Muscle of arm (tissue), 12 donors: ENCODE measurements around the gene RBMS3. TPM values are rescaled to one million over a fixed set of nuclear protein-coding genes. Genes with fewer than 3 reads are reported as not detected.

Experiments
- DNase-seq: peaks from one replicate; pipeline ENCODE4 v3.0.0-alpha.2; 2013
- polyA plus RNA-seq, 12 donors: library from polyadenylated mRNA; unstranded; fragments of 120-200 nt; gene quantifications; one replicate each; pipeline ENCODE4 v1.2.1, GENCODE V29; 2013; ENCODE audit not compliant: insufficient read length in 12 of 12

The RBMS3 gene
- polyA plus RNA-seq, 12 donors = 27.1 to 56.7 (median 31.2) TPM; not detected in 1

- no peak for DNase-seq
Measured at GRCh38 chr3:29937185-29937584, 656.3 kb downstream of the RBMS3 start.

GRCh38 chr3:29940759-29941323 is 660.0 kb downstream of the RBMS3 start:
- no peak for DNase-seq

- DNase-seq = no peak
Measured at GRCh38 chr3:29942297-29942696, 661.4 kb downstream of the RBMS3 start.

- DNase-seq = no peak
Measured at GRCh38 chr3:29949131-29949530, 668.3 kb downstream of the RBMS3 start.

- DNase-seq = no peak
Measured at GRCh38 chr3:29949940-29950616, 669.2 kb downstream of the RBMS3 start.

GRCh38 chr3:29952431-29952830 is 671.6 kb downstream of the RBMS3 start:
- no peak for DNase-seq

- DNase-seq = no peak
Measured at GRCh38 chr3:29955413-29955812, 674.5 kb downstream of the RBMS3 start.

- DNase-seq = no peak
Measured at GRCh38 chr3:29958816-29959215, 677.9 kb downstream of the RBMS3 start.

- peak; percentile 43 for DNase-seq
Measured at GRCh38 chr3:29971895-29972294, 691.0 kb downstream of the RBMS3 start.

GRCh38 chr3:29972320-29972993 is 691.6 kb downstream of the RBMS3 start:
- DNase-seq = peak; percentile 36

GRCh38 chr3:29973763-29974162 is 692.9 kb downstream of the RBMS3 start:
- no peak for DNase-seq

GRCh38 chr3:29976871-29977270 is 696.0 kb downstream of the RBMS3 start:
- no peak for DNase-seq

GRCh38 chr3:29977360-29977759 is 696.5 kb downstream of the RBMS3 start:
- DNase-seq = no peak

GRCh38 chr3:29978036-29978435 is 697.2 kb downstream of the RBMS3 start:
- no peak for DNase-seq

- DNase-seq = no peak
Measured at GRCh38 chr3:29991198-29991597, 710.3 kb downstream of the RBMS3 start.

- DNase-seq = no peak
Measured at GRCh38 chr3:30002797-30003196, 721.9 kb downstream of the RBMS3 start.

- DNase-seq = no peak
Measured at GRCh38 chr3:30003741-30004140, 722.9 kb downstream of the RBMS3 start.

GRCh38 chr3:30004481-30004880 is 723.6 kb downstream of the RBMS3 start:
- no peak for DNase-seq

- DNase-seq = no peak
Measured at GRCh38 chr3:30006111-30006510, 725.2 kb downstream of the RBMS3 start.

GRCh38 chr3:30007668-30008067 is 726.8 kb downstream of the RBMS3 start:
- no peak for DNase-seq

GRCh38 chr3:30011237-30011803 is 730.4 kb downstream of the RBMS3 start:
- DNase-seq = no peak

- DNase-seq = peak; percentile 53
Measured at GRCh38 chr3:30012941-30013543, 732.2 kb downstream of the RBMS3 start.

- no peak for DNase-seq
Measured at GRCh38 chr3:30017901-30018300, 737.0 kb downstream of the RBMS3 start.
